ENCODE data around the gene FXYD6.
"Not testable (repeated sequence)": the region's sequence is repeated elsewhere in the genome, so short reads cannot be mapped to it uniquely, and the experiment has no call there.

FXYD6 gene

DNA sequence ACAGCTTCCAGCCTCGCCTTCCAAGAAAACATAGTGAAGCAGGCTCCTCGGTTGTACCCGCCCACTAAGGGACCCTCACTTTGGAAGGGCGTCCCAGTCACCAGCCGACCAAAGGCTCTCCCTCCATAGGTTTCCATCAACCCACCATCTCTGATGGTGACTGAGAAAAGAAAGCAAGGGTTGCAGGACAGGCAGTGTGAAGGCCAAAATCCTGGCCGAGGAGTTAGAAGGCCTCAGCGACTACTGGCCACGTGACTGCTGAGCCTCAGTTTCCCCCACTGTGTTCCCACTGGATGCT, 2.7 kb downstream of the FXYD6 start:
- H3K4me1 ChIP-seq (ENCODE audit: insufficient read depth, low read length): peaks cover 31% of the 10 kb centered on the region
- no peak overlapping the region for H3K9ac ChIP-seq (ENCODE audit: low read depth, low read length)
- H3K36me3 ChIP-seq (ENCODE audit: insufficient read depth, low read length): no peaks in the 10 kb centered on the region
- H3K9me3 ChIP-seq (ENCODE audit: control insufficient read depth, insufficient read depth, low read length): no peaks in the 10 kb centered on the region

DNA sequence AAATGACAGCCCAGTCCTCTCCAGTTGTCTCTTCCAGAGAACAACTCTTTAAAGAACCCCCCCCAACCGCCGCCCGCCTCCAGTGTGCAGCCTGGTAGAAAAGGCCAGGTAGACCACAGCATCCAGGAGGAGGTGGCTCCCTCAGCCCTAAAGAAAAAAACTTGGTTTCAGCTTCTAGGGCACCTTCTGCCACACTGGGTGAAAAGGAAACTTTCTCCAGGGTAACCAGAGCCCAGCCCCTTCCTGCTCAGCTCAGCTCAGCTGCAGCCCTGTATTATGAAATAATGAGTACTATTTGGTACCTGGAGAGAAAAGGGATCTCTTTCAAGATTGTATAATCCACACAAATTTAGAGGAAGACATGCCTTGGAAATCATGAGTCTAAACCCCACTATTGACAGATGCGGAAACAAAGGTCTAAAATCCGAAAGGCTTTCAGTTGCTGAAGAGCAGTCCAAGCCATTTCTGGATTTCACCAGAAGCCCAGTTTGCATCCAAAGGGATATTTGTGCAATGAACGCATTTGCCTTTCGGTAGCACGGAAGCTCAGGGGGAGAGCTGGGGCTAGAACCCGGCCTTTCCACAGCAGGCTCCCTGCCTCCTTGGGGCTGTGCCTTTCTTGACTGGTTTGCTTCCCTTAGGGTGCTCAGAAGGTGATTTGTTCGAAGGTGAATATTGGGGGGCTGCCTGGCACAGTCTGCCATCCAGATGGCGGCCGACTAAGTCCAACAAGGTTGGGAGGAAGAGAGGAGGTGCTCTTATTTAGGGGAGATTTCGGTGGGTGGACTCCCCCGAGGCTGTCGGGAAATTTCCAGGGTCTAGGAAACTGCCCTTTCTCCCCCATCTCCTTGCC, 3.3 kb downstream of the FXYD6 start:
- Histone ChIP-seq H3K4me1 (ENCODE audit: insufficient read depth, low read length) (peaks cover 36% of the 10 kb centered on the region), H3K9ac (ENCODE audit: low read depth, low read length) (no peak overlapping the region), H3K9me3 (ENCODE audit: control insufficient read depth, insufficient read depth, low read length) (no peaks in the 10 kb centered on the region), H3K36me3 (ENCODE audit: insufficient read depth, low read length) (no peaks in the 10 kb centered on the region)

DNA sequence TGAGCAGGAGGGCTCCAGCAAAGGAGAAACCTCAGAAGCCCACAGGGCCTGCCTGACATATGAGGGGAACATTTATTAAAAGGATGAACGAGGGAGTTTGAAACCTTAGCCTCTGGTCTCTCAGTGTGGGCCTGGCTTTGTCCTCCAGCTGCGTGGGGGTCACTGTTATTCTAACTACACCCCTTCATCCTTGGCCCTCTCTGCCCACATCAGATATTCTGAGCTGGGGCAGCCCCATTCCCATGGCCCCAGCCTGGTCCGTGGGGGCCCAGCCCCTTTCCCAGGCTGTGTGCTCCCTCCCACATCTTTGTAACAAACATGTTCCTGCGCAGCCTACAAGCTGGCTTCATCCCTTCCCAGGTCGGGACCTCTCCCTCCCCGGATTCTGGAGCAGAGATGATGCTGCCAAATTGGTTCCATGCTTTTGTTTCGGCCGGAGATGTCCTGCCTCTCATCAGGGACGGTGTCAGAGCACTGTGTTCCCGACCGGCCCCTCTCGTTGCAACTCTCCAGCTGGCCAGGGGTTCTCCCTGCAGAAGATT, 4.0 kb downstream of the FXYD6 start:
- H3K4me1 ChIP-seq (ENCODE audit: insufficient read depth, low read length): peaks cover 35% of the 10 kb centered on the region
- H3K9ac ChIP-seq (ENCODE audit: low read depth, low read length): no peak overlapping the region
- no peaks in the 10 kb centered on the region for H3K9me3 ChIP-seq (ENCODE audit: control insufficient read depth, insufficient read depth, low read length)
- H3K36me3 ChIP-seq (ENCODE audit: insufficient read depth, low read length): no peaks in the 10 kb centered on the region

DNA sequence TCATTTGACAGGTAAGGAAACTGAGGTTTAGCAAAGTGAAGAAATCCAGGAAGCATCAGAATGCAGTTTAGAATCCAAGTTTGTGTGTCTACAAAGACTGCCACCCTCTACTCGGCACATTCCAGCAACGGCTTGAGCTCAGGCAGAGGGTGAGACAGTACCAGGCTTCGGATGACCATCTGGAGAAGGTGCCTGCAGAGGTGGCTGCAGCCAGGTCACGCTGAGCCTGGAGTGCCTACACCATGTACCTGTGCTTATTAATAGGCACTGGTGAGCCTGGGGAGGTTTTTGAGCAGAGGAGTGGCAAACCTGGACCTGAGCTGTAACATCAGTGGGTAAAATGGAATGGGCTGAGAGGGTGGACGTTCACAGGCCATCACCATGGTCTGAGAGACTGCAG, 4.7 kb downstream of the FXYD6 start:
- Histone ChIP-seq H3K36me3 (ENCODE audit: insufficient read depth, low read length) (no peaks in the 10 kb centered on the region), H3K4me1 (ENCODE audit: insufficient read depth, low read length) (peaks cover 30% of the 10 kb centered on the region), H3K9ac (ENCODE audit: low read depth, low read length) (no peak overlapping the region), H3K9me3 (ENCODE audit: control insufficient read depth, insufficient read depth, low read length) (no peaks in the 10 kb centered on the region)

DNA sequence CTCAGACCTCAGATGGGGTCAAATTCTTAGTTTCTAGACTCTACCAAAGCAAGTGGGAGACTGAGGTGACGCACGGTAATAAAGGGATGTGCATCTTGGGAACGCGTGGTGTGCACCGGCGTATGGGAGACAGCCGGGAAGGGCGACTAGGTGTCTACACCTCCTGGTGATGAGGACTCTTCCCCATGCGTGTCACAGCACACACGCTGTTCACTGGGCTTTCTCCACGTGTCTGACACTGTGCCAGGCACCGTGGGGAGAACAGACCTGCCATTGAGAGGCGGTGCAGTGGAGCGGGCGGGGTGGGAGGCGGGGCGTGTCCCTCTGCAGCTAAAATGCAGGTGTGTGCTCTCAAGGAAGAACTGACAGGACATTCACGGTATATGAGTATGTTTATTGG, 5.3 kb downstream of the FXYD6 start:
- Histone ChIP-seq H3K9ac (ENCODE audit: low read depth, low read length) (no peak overlapping the region), H3K36me3 (ENCODE audit: insufficient read depth, low read length) (no peaks in the 10 kb centered on the region), H3K4me1 (ENCODE audit: insufficient read depth, low read length) (peaks cover 30% of the 10 kb centered on the region), H3K9me3 (ENCODE audit: control insufficient read depth, insufficient read depth, low read length) (no peaks in the 10 kb centered on the region)

DNA sequence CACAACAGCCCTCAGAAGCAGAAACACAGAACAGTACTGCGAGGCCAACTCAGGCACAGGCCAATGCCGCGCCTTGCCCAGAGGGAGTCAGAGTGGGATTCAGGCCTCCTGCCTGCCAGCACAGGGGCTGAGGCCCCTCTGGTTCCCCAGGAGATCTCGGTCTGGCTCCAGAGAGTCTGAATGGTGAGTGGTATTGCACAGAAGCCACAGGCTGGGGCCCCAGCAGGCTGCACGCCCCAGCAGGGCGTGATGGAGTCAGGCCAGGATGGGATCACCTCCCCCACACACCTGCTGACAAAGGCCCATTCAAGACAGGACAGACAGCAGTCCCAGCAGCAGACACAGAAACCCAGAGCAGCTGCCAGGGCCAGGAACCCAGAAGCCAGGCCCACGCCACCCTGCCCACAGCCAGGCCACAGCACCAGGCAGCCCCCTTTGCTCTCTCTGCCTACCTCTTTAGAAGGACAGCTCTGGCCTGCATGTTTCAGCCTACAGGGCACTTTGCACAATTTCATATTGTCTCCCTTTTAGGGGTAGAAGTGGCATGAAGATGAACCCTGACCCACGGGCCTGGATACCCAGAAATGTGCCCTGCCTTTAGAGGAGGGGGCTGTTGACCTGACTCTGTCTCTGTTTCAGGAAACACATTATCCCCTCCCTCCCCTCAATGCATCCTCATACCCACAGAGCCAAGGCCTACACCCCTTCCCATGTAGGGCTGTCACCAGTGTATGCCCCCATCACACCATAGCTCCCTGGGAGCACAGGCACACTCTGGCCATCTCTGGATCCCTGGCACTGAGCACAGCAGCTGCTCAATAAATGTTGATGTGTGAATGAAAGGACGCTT, 6.1 kb downstream of the FXYD6 start:
- Histone ChIP-seq H3K36me3 (ENCODE audit: insufficient read depth, low read length) (no peaks in the 10 kb centered on the region), H3K9ac (ENCODE audit: low read depth, low read length) (no peak overlapping the region), H3K4me1 (ENCODE audit: insufficient read depth, low read length) (peaks cover 28% of the 10 kb centered on the region), H3K9me3 (ENCODE audit: control insufficient read depth, insufficient read depth, low read length) (no peaks in the 10 kb centered on the region)

DNA sequence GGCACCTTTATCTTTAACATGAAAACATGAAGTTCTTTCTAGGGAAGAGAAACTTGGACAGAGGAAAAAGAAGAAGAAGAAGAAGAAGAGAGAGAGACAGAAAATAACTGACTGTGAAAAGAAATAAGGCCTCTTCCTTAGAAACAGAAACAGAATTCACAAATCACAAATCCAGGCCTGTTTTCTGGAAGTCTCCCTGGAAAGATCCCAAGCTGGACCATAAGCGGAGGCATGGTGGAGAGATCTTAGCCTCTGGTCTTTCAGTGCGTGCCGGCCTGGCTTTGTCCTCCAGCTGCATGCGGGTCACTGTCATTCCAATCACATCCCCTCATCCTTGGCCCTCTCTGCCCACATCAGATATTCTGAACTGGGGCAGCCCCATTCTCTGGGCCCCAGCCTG, 6.9 kb downstream of the FXYD6 start:
- Histone ChIP-seq H3K9ac (ENCODE audit: low read depth, low read length) (no peak overlapping the region), H3K36me3 (ENCODE audit: insufficient read depth, low read length) (no peaks in the 10 kb centered on the region), H3K9me3 (ENCODE audit: control insufficient read depth, insufficient read depth, low read length) (no peaks in the 10 kb centered on the region), H3K4me1 (ENCODE audit: insufficient read depth, low read length) (peaks cover 22% of the 10 kb centered on the region)

DNA sequence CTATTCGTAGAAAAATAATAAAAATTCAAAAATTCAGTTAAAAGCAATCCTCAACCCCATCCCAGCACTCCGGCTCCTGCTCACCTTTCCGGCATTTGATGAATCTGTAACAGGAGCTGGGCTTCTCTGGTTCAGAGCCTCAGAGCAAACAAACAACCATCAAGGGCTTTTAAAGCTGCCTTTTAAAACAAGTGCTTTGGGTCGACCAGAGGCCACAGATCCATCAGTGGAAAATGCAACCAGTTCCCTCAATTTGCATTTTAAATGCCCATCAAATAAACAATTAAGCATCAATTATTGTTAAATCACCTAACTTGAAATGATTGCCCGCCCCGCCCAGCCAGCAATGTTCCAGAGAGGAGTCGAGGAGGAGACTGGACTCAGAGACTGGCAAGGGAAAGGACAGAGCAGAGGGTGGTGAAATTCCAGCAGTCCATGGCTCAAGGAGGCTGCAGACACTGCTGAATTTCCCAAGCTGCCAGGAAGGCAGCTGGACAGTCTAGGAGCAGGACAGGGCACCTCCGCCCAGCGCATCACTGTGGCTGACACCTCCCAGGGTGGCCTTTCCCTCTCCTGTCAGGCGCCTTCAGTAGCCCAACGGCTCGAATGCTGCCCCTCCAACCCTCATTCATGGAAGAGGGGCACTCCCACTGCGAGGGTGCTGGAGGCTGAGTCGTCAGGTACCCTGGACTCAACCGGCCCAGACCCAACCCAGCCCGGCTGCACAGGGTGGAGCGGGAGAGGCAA, 7.5 kb downstream of the FXYD6 start:
- no peak overlapping the region for H3K9ac ChIP-seq (ENCODE audit: low read depth, low read length)
- no peaks in the 10 kb centered on the region for H3K36me3 ChIP-seq (ENCODE audit: insufficient read depth, low read length)
- H3K4me1 ChIP-seq (ENCODE audit: insufficient read depth, low read length): peaks cover 17% of the 10 kb centered on the region
- no peaks in the 10 kb centered on the region for H3K9me3 ChIP-seq (ENCODE audit: control insufficient read depth, insufficient read depth, low read length)

DNA sequence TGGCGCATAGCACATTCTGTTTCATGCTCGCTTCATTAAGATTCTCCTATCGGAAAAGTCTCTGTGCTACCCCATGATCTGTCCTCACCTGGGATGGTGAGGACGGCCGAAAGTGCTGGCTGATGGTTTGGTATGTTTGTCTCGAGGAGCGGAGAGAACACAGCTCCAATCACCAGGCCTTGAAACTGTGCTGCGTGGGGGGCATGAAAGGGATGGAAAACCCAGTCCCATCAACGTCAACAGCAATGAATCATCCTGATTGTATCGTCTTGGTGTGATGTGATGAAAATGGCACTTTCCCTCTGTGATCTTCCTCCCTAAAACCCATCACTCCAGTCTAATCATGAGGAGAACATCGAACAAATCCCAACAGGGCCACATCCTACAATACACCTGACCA, 8.4 kb downstream of the FXYD6 start:
- Histone ChIP-seq H3K4me1 (ENCODE audit: insufficient read depth, low read length) (peaks cover 16% of the 10 kb centered on the region), H3K9me3 (ENCODE audit: control insufficient read depth, insufficient read depth, low read length) (no peaks in the 10 kb centered on the region), H3K36me3 (ENCODE audit: insufficient read depth, low read length) (no peaks in the 10 kb centered on the region), H3K9ac (ENCODE audit: low read depth, low read length) (no peak overlapping the region)

DNA sequence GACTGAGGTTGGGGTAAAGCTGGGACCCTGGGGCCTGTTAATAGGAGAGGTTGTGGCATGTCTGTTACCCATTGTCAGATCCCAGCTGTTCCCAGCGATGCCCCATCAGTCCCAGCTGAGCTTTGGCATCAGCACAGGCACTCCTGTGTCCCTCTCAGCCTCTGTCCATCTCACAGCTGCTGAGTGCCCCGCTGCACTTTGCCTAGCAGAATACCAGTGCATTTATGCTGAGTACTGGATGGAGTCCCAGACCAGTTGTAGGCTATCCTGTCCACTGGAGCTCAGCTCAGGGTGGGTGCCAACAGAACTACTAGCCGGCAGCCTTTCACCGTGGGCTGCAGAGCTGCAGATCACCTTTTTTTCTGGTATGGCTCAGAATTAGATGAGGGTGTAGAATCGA, 9.9 kb downstream of the FXYD6 start:
- no peak overlapping the region for H3K9ac ChIP-seq (ENCODE audit: low read depth, low read length)
- no peaks in the 10 kb centered on the region for H3K9me3 ChIP-seq (ENCODE audit: control insufficient read depth, insufficient read depth, low read length)
- H3K36me3 ChIP-seq (ENCODE audit: insufficient read depth, low read length): no peaks in the 10 kb centered on the region
- peaks cover 23% of the 10 kb centered on the region for H3K4me1 ChIP-seq (ENCODE audit: insufficient read depth, low read length)

DNA sequence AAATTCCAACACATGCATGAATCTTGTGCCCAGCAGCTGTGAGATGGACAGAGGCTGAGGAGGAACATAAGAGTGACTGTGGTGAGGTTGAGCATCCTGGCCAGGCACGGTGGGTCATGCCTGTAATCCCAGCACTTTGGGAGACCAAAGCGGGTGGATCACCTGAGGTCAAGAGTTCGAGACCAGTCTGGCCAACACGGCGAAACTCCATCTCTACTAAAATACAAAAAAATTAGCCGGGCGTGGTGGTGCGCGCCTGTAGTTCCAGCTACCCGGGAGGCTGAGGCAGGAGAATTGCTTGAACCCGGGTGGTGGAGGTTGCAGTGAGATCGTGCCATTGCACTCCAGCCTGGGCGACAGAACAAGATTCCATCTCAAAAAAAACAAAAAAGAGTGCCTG, 10.9 kb downstream of the FXYD6 start:
- not testable (repeated sequence) for H3K9me3 ChIP-seq (ENCODE audit: control insufficient read depth, insufficient read depth, low read length); H3K36me3 ChIP-seq (ENCODE audit: insufficient read depth, low read length); H3K9ac ChIP-seq (ENCODE audit: low read depth, low read length)
- H3K4me1 ChIP-seq (ENCODE audit: insufficient read depth, low read length): peaks cover 25% of the 10 kb centered on the region

DNA sequence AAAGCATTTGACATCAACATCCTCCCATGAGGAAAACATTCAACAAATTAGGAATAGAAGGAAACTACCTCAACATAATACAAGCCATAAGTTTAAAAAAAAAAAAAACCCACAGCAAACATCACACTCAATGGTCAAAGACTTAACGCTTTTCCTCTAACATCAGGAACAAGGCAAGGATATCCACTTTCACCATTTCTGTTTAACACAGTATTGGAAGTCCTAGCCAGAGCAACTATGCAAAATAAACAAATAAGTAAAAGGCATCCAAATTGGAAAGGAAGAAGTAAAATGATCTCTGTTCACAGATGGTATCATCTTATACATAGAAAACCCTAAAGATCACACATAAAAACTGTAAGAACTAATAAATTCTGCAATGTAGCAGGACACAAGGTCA, 13.1 kb downstream of the FXYD6 start:
- Histone ChIP-seq H3K36me3 (ENCODE audit: insufficient read depth, low read length) (no peaks in the 10 kb centered on the region), H3K4me1 (ENCODE audit: insufficient read depth, low read length) (peaks cover 15% of the 10 kb centered on the region), H3K9ac (ENCODE audit: low read depth, low read length) (no peak overlapping the region), H3K9me3 (ENCODE audit: control insufficient read depth, insufficient read depth, low read length) (no peaks in the 10 kb centered on the region)

DNA sequence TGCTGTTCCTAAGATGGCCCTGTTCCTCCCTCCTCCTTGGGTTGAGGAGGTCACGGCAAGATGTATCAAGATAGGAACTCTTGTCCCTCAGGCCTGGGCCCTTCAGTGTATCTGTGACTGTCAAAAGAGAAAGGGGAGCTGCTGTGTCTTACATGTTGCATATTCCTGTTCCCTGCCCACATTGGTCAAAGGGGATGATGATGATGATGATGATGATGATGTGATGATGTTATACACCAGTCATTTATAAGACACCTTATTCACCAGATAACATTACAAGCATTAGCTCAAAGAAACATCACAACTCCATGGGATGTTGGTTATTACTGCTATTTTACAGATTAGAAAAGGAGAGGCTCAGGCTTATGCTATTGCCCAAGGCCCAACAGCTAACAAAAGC, 13.7 kb downstream of the FXYD6 start:
- Histone ChIP-seq H3K9me3 (ENCODE audit: control insufficient read depth, insufficient read depth, low read length) (no peaks in the 10 kb centered on the region), H3K9ac (ENCODE audit: low read depth, low read length) (no peak overlapping the region), H3K4me1 (ENCODE audit: insufficient read depth, low read length) (peaks cover 9% of the 10 kb centered on the region), H3K36me3 (ENCODE audit: insufficient read depth, low read length) (no peaks in the 10 kb centered on the region)

DNA sequence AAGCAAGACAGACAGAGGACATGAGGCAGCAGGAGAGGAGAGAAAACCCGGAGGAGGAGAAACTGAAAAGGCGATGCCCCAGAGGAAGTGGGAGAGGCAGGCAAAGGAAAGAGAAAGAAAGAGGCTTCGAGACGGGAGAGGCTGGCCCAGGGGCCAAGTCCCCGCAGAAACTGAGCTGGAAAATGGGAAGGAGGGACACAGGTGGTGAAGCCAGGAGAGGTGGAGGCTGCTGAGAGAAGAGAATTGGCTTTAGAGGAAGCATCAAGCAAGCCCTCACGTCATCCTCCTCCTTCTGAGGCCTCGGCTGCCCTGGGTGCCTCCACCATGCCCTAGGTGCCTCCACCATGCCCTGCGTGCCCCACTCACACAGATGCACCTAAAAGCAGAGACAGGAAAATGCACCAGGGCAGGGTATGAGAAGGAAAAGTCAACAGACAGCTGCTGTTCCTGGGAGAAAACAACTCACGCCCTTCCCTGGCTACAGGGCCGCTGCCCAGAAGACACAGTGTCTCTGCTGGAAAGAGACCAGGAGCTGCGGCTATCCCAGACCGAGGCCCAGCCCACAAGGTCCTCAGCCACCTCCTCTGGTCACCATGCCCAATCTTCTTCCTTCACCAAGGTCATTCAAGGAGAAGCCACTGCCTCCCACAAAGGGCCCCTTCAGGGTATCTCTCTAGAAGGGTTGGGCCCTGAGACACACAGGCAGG, 14.3 kb downstream of the FXYD6 start:
- no peaks in the 10 kb centered on the region for H3K36me3 ChIP-seq (ENCODE audit: insufficient read depth, low read length)
- H3K9ac ChIP-seq (ENCODE audit: low read depth, low read length): no peak overlapping the region

More for the DNA sequence above, 14.3 kb downstream of the FXYD6 start:
- Histone ChIP-seq H3K4me1 (ENCODE audit: insufficient read depth, low read length) (peaks cover 9% of the 10 kb centered on the region; the same call in 1 of the 2 replicates), H3K9me3 (ENCODE audit: control insufficient read depth, insufficient read depth, low read length) (no peaks in the 10 kb centered on the region)

Measured in ES-I3 (cell line).